Measurements from ENCODE around the gene RNF123.
"Not testable (repeated sequence)": the region's sequence is repeated elsewhere in the genome, so short reads cannot be mapped to it uniquely, and the experiment has no call there.

GRCh38 chr3:49695350-49696015 is 6.1 kb downstream of the RNF123 start:
- not testable (repeated sequence) for TF ChIP-seq POLR2A, TAF1 (IDR thresholded peaks at IDR 0.05; ENCODE audit: low read depth, low read length)
